Measurements from ENCODE around the gene HLA-B. TPM values are rescaled to one million over a fixed set of nuclear protein-coding genes. Genes with fewer than 3 reads are reported as not detected.

The HLA-B gene
- total RNA-seq, 2 donors from 2014 or later: 552 to 852 TPM

- DNase-seq (ENCODE audit: low spot score) (no peak), ATAC-seq (ENCODE audit: insufficient number of reproducible peaks, low FRiP score, low read depth) (no peak)
- no peaks in the 10 kb centered on the region for H3K9me3 ChIP-seq
- no peaks in the 10 kb centered on the region for H3K4me1 ChIP-seq (ENCODE audit: control insufficient read depth in 1 of 2, low read depth in 2 of 2)
- TF ChIP-seq CTCF (IDR thresholded peaks at IDR 0.05): no peak
- H3K27ac ChIP-seq: no peak overlapping the region
- no peaks in the 10 kb centered on the region for H3K27me3 ChIP-seq (replicated peaks; ENCODE audit: insufficient read depth)
- no peaks in the 10 kb centered on the region for H3K36me3 ChIP-seq
- H3K4me3 ChIP-seq: no peak overlapping the region
These were observed 11.8 kb downstream of the HLA-B start for GRCh38 chr6:31345026-31345730.

- Histone ChIP-seq H3K4me1 (ENCODE audit: control insufficient read depth in 1 of 2, low read depth in 2 of 2) (no peaks in the 10 kb centered on the region), H3K27me3 (replicated peaks; ENCODE audit: insufficient read depth) (no peaks in the 10 kb centered on the region), H3K27ac (no peak overlapping the region), H3K36me3 (no peaks in the 10 kb centered on the region), H3K4me3 (no peak overlapping the region), H3K9me3 (peaks cover 11% of the 10 kb centered on the region)
- TF ChIP-seq CTCF (IDR thresholded peaks at IDR 0.05): no peak
- DNase-seq (ENCODE audit: low spot score): no peak
- ATAC-seq (ENCODE audit: insufficient number of reproducible peaks, low FRiP score, low read depth): no peak
These were observed 16.8 kb downstream of the HLA-B start for GRCh38 chr6:31340228-31340627.

- Histone ChIP-seq H3K9me3 (peaks cover 11% of the 10 kb centered on the region), H3K36me3 (no peaks in the 10 kb centered on the region), H3K4me3 (no peak overlapping the region), H3K4me1 (ENCODE audit: control insufficient read depth in 1 of 2, low read depth in 2 of 2) (no peaks in the 10 kb centered on the region), H3K27me3 (replicated peaks; ENCODE audit: insufficient read depth) (no peaks in the 10 kb centered on the region), H3K27ac (no peak overlapping the region)
- no peak for TF ChIP-seq CTCF (IDR thresholded peaks at IDR 0.05)
- ATAC-seq (ENCODE audit: insufficient number of reproducible peaks, low FRiP score, low read depth) (no peak), DNase-seq (ENCODE audit: low spot score) (no peak)
These were observed 17.8 kb downstream of the HLA-B start for GRCh38 chr6:31339210-31339609.

- TF ChIP-seq CTCF (IDR thresholded peaks at IDR 0.05): no peak
- Histone ChIP-seq H3K4me1 (ENCODE audit: control insufficient read depth in 1 of 2, low read depth in 2 of 2) (no peaks in the 10 kb centered on the region), H3K9me3 (peaks cover 11% of the 10 kb centered on the region), H3K27me3 (replicated peaks; ENCODE audit: insufficient read depth) (no peaks in the 10 kb centered on the region), H3K4me3 (no peak overlapping the region), H3K27ac (no peak overlapping the region), H3K36me3 (no peaks in the 10 kb centered on the region)
- DNase-seq (ENCODE audit: low spot score): no peak
- ATAC-seq (ENCODE audit: insufficient number of reproducible peaks, low FRiP score, low read depth): no peak
These were observed 20.0 kb downstream of the HLA-B start for GRCh38 chr6:31336896-31337496.

- ATAC-seq (ENCODE audit: insufficient number of reproducible peaks, low FRiP score, low read depth) (no peak), DNase-seq (ENCODE audit: low spot score) (no peak)
- no peak overlapping the region for H3K27ac ChIP-seq
- no peaks in the 10 kb centered on the region for H3K36me3 ChIP-seq
- TF ChIP-seq CTCF (IDR thresholded peaks at IDR 0.05): no peak
- no peaks in the 10 kb centered on the region for H3K4me1 ChIP-seq (ENCODE audit: control insufficient read depth in 1 of 2, low read depth in 2 of 2)
- H3K9me3 ChIP-seq: peaks cover 6% of the 10 kb centered on the region
- no peaks in the 10 kb centered on the region for H3K27me3 ChIP-seq (replicated peaks; ENCODE audit: insufficient read depth)
- H3K4me3 ChIP-seq: no peak overlapping the region
These were observed 24.1 kb downstream of the HLA-B start for GRCh38 chr6:31332637-31333602.

Measured in thoracic aorta (tissue), 2 donors.